HepG2 (cell line): Measurements from ENCODE around the gene LSMEM2. TPM values are rescaled to one million over a fixed set of nuclear protein-coding genes. Genes with fewer than 3 reads are reported as not detected.
A peak's percentile ranks its signal among the peaks of the same experiment; 100 is the strongest.

Source experiments
- AGO1 ChIP-seq: fragments of 200-400 bp; formaldehyde crosslinking; IDR thresholded peaks from 2 replicates; pipeline ENCODE4 v1.6.1; 2017; ENCODE audit warnings: mild to moderate bottlenecking, low read depth, low read length, moderate library complexity; ENCODE audit not compliant: poor library complexity, severe bottlenecking
- ARNTL ChIP-seq: sonication (generic); formaldehyde crosslinking; IDR thresholded peaks from 2 replicates; pipeline ENCODE4 v1.4.0; 2020; ENCODE audit warnings: mild to moderate bottlenecking, missing genetic modification reagents
- DMTF1 ChIP-seq: sonication (generic); formaldehyde crosslinking; IDR thresholded peaks from 2 replicates; pipeline ENCODE4 v1.4.0; 2020; ENCODE audit warnings: mild to moderate bottlenecking, missing genetic modification reagents
- FOXP1 ChIP-seq, 2 experiments: fragments of 450-650 bp in 1 of 2; IDR thresholded peaks; 2 replicates each; pipeline ENCODE4 v1.6.1; 2017 to 2018; ENCODE audit warnings: antibody characterized with exemption in 1 of 2
- FOXP4 ChIP-seq: sonication (generic); formaldehyde crosslinking; IDR thresholded peaks from 2 replicates; pipeline ENCODE4 v1.4.0; 2020; ENCODE audit warnings: missing genetic modification reagents
- GPBP1L1 ChIP-seq: sonication (generic); formaldehyde crosslinking; IDR thresholded peaks from 2 replicates; pipeline ENCODE4 v1.5.0; 2020; ENCODE audit warnings: mild to moderate bottlenecking, missing genetic modification reagents
- HMG20A ChIP-seq: IDR thresholded peaks from 2 replicates; pipeline ENCODE4 v1.6.1; 2016; ENCODE audit warnings: borderline replicate concordance
- HNF1B ChIP-seq: sonication (generic); formaldehyde crosslinking; IDR thresholded peaks from 2 replicates; pipeline ENCODE4 v1.5.1; 2020; ENCODE audit warnings: mild to moderate bottlenecking, moderate library complexity, missing genetic modification reagents
- HNRNPK ChIP-seq: fragments of 200-400 bp; formaldehyde crosslinking; IDR thresholded peaks from 2 replicates; pipeline ENCODE4 v1.6.1; 2018; ENCODE audit warnings: low read length, low read depth, moderate library complexity, mild to moderate bottlenecking; ENCODE audit not compliant: poor library complexity, severe bottlenecking
- HOXA3 ChIP-seq: sonication (generic); formaldehyde crosslinking; IDR thresholded peaks from 2 replicates; pipeline ENCODE4 v1.5.0; 2020; ENCODE audit warnings: missing genetic modification reagents
- MED13 ChIP-seq: sonication (generic); formaldehyde crosslinking; IDR thresholded peaks from 2 replicates; pipeline ENCODE4 v1.5.0; 2020; ENCODE audit warnings: missing genetic modification reagents
- NCOR1 ChIP-seq: fragments of 200-600 bp; sonication (generic); IDR thresholded peaks from 2 replicates; pipeline ENCODE4 v1.7.0; 2017; ENCODE audit warnings: antibody characterized with exemption, low read length, borderline replicate concordance
- NR1H2 ChIP-seq: sonication (generic); formaldehyde crosslinking; IDR thresholded peaks from 2 replicates; pipeline ENCODE4 v1.8.1; 2022; ENCODE audit warnings: low read depth, missing genetic modification reagents, borderline replicate concordance
- PAWR ChIP-seq: sonication (generic); formaldehyde crosslinking; IDR thresholded peaks from 2 replicates; pipeline ENCODE4 v1.4.0; 2020; ENCODE audit warnings: missing genetic modification reagents, mild to moderate bottlenecking, borderline replicate concordance
- PAX8 ChIP-seq: sonication (generic); formaldehyde crosslinking; IDR thresholded peaks from 2 replicates; pipeline ENCODE4 v1.8.0; 2022; ENCODE audit warnings: mild to moderate bottlenecking, missing genetic modification reagents, borderline replicate concordance
- ZBTB21 ChIP-seq: sonication (generic); formaldehyde crosslinking; IDR thresholded peaks from 2 replicates; pipeline ENCODE4 v1.4.0; 2020; ENCODE audit warnings: missing genetic modification reagents
- ZKSCAN1 ChIP-seq: fragments of 150-350 bp; IDR thresholded peaks from 2 replicates; pipeline ENCODE4 v1.6.1; 2014; ENCODE audit warnings: low read length
- polyA plus RNA-seq, 8 experiments: library from polyadenylated mRNA; depleted of rRNA in 3 of 8; stranded (reverse) in 7 of 8; unstranded in 1 of 8; fragments of >200 nt; fragmentation: Illumina TruSeq in 4 of 8; extraction: Trizol in 4 of 8; gene quantifications; 2 replicates each; pipeline versions ENCODE4 v1.2.1 to v1.2.3, GENCODE V29; 2011 to 2016; ENCODE audit warnings: low read depth in 4 of 8, missing spikeins in 1 of 8, mixed read lengths in 1 of 8; ENCODE audit not compliant: insufficient read depth in 1 of 8
- total RNA-seq, 5 experiments: library from RNA; depleted of rRNA; stranded (reverse); fragments of >200 nt; fragmentation: Illumina TruSeq; extraction: Trizol; gene quantifications; 2 replicates each; pipeline ENCODE4 v1.2.3, GENCODE V29; 2016; ENCODE audit warnings: low read depth in 1 of 5

LSMEM2 gene
- total and polyA plus RNA-seq, 2 of the 13 experiments (the other 11 are each of a cell fraction or from before 2014, with no cell fraction given) = 0.07 to 0.41 TPM

- TF ChIP-seq FOXP4 (CRISPR knock-in tag) (0 out of 2 replicates have a peak, but pooled peaks have one; percentile 27), ZBTB21 (CRISPR knock-in tag) (no peak), AGO1 (no peak), NR1H2 (CRISPR knock-in tag) (no peak), HOXA3 (peak; percentile 31; the same call in 1 of the 2 replicates), HMG20A (CRISPR knock-in tag) (no peak), PAWR (CRISPR knock-in tag) (0 out of 2 replicates have a peak, but pooled peaks have one; percentile 58), ZKSCAN1 (no peak), HNRNPK (no peak), FOXP1 (IDR thresholded peaks at IDR 0.05) (no peak), FOXP1 (CRISPR knock-in tag; IDR thresholded peaks at IDR 0.05) (no peak), GPBP1L1 (CRISPR knock-in tag) (no peak), PAX8 (no peak), NCOR1 (no peak), DMTF1 (CRISPR knock-in tag) (0 out of 2 replicates have a peak, but pooled peaks have one; percentile 53), MED13 (CRISPR knock-in tag) (peak; percentile 19; the same call in 1 of the 2 replicates), HNF1B (CRISPR knock-in tag) (no peak), ARNTL (CRISPR knock-in tag) (peak; percentile 44; the same call in 1 of the 2 replicates)
- TF ChIP-seq, all 625 proteins: peak for 38
Measured at GRCh38 chr3:50269977-50270413, 8.9 kb upstream of the LSMEM2 start (continued).
